HG03108 (cell line): ENCODE data around the gene DAPP1.

Source experiments
- ATAC-seq: cut with Tn5 transposase; IDR thresholded peaks from one replicate; pipeline ENCODE4 v1.9.1; 2021; ENCODE audit warnings: moderate library complexity; ENCODE audit not compliant: unreplicated experiment

DAPP1 gene

DNA sequence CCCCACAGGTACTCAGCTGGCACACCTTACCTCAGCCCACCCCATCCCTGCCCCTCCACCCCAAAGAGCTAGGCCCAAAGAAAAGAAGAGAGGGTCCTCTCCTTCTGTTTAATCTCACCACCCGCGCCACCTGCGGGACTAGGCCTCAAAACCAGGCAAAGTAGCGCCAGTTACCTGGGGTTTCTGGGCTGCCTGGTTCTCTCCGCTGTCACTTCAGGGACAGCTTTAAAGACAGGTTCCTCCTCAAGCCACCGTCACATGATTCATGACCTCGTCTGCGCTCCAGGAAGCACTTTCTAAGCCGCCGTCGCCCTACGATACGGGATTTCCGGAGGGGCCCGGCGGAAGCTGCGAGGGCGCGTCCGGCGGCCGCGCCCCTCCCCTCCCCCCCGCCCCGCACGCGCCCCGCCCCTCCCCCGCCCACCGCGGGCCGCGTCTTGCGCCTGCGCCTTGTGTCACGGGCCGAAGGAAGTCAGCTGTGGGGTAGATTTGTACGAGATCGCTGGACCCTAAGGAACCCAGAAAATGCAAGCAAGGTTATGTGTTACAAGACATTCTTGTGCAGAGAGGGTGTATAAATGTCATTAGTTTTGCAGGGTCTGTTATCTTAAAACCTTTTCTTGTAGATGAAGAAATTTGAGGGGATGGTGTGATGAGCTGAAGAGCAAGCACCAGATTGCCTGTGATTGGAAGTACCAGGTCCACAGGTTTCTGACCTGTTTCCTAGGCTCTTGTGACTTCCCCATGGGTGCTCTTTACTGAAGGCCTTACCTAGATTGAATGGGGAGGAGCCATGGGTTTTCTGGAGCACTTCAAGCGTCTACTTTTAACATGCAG is 77.8 kb downstream of the DAPP1 start, which contains the start of gene LAMTOR3:
TSS of gene LAMTOR3 (minus strand) at position 267 of the 837 bp plus-strand sequence. CDS start 464 bp downstream, outside the sequence.
- ATAC-seq = peak; percentile 100

DNA sequence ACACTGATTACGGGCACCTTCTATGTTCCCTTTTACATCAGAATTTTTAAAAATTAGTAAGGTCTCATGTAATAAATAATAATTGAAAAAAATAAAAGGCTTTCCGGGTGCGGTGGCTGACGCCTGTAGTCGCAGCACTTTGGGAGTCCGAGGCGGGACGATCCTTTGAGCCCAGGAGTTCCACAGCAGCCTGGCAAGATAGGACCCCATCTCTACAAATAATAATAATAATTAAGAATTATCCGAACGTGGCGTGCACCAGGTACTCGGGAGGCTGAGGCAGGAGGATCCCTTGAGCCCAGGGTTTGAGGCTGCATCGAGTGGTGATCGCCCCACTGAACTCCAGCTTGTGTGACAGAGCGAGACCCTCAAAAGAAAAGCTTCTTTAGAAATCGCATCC is 78.4 kb downstream of the DAPP1 start:
- no peak for ATAC-seq

DNA sequence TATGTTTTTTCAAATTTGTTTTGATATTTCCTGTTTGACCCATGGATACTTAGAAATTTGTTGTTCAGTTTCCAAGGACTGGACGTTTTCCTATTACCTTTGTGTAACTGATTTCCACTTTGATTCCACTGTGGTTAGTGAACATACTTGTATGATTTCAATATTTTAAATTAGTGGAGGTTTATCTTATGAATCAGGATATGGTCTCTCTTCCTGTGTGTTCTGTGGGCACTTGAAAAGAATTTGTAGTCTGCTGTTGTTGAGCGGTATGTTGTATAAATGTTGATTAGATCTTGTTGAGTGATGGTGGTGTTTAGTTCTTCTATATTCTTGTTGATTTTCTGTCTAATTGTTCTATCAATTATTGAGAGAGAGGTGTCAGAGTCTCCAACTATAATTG is 98.8 kb downstream of the DAPP1 start:
- ATAC-seq = no peak

DNA sequence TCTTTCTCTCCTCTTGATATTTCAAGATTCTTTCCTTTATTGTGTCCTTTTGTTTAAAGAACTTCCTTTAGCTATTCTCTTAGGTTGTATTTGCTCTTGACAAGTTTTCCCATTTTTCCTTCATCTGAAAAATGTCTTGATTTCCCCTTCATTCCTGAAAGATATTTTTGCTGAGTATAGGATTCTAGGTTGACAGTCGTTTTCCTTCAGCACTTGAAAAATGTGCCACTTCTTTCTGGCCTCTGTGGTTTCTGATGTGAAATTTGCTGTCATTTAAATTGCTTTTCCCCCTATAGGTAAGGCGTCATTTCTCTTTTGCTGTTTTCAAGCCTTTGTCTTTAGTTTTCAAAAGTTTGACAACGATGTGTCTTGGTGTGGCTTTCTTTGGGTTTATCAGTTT is 100.9 kb downstream of the DAPP1 start:
- no peak for ATAC-seq

DNA sequence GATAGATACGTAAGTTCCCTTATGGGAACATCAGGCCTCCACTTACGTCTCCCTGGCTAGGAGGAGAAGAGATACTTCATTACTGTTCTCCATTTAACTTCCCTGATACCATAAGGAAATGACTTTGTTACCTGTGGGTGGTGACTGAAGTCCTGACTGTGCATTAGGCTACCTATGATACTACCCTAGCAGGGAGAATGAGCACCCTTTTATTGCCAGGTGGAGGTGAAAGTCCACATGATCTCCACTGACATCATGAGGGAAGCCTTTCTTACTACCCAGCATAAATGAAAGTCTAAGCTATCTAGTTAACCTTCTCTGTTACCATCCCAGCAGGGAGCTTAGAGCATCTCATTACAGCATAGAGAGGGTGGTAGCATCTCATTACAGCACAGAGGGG is 102.0 kb downstream of the DAPP1 start:
- ATAC-seq = no peak
